ENCODE data around the gene GPRC5A.

The GPRC5A gene

GRCh38 chr12:12960639-12961209 lies 69.4 kb downstream of the GPRC5A start:
- TF ChIP-seq CTCF (conservative IDR thresholded peaks at IDR 0.05) (no peak), ZFX (IDR thresholded peaks at IDR 0.05) (no peak)
- H3K27ac ChIP-seq, result no peak overlapping the region

GRCh38 chr12:12964255-12964654 lies 72.9 kb downstream of the GPRC5A start:
- H3K27ac ChIP-seq, result no peak overlapping the region
- TF ChIP-seq ZFX (IDR thresholded peaks at IDR 0.05) (no peak), CTCF (conservative IDR thresholded peaks at IDR 0.05) (no peak)

- TF ChIP-seq CTCF (conservative IDR thresholded peaks at IDR 0.05) (no peak), ZFX (IDR thresholded peaks at IDR 0.05) (no peak)
- no peak overlapping the region for H3K27ac ChIP-seq
Observed at GRCh38 chr12:12965836-12966235, 74.5 kb downstream of the GPRC5A start.
